C4-2B (cell line): ENCODE measurements around the gene GFOD2.

ENCODE experiments used
- ZFX ChIP-seq: fragments of 450-650 bp; IDR thresholded peaks from 2 replicates; pipeline ENCODE4 v1.6.1; 2017
- TF ChIP-seq, protein P1 (sequence below): fragments of 450-650 bp; conservative IDR thresholded peaks from 2 replicates; pipeline ENCODE4 v1.5.1; 2017; ENCODE audit warnings: mild to moderate bottlenecking

DNA sequence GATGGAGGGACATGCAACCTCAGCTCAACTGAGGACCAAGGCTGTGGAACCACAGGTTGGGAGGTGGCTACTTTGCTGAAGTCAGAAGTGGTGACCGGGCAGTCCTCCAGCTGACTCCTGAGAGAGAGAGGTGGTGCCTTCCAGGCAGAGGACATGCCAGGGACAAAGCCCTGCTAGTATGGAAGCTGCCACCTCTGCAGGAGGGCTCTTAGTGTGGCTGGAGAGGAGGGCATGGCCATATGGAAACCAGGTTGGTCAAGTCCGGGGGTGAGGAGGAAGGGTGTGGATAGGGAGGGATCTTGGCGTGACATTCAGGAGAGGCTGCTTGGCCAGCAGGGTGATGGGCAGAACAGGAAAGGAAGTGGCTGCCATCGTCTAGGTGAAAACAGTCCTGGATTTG, 46.8 kb downstream of the GFOD2 start:
- TF ChIP-seq, protein P1, sequence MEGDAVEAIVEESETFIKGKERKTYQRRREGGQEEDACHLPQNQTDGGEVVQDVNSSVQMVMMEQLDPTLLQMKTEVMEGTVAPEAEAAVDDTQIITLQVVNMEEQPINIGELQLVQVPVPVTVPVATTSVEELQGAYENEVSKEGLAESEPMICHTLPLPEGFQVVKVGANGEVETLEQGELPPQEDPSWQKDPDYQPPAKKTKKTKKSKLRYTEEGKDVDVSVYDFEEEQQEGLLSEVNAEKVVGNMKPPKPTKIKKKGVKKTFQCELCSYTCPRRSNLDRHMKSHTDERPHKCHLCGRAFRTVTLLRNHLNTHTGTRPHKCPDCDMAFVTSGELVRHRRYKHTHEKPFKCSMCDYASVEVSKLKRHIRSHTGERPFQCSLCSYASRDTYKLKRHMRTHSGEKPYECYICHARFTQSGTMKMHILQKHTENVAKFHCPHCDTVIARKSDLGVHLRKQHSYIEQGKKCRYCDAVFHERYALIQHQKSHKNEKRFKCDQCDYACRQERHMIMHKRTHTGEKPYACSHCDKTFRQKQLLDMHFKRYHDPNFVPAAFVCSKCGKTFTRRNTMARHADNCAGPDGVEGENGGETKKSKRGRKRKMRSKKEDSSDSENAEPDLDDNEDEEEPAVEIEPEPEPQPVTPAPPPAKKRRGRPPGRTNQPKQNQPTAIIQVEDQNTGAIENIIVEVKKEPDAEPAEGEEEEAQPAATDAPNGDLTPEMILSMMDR, result no peak
- TF ChIP-seq ZFX, result no peak
